Measurements from ENCODE around the gene ABCB1. TPM values are rescaled to one million over a fixed set of nuclear protein-coding genes. Genes with fewer than 3 reads are reported as not detected.
"Not testable (repeated sequence)": the region's sequence is repeated elsewhere in the genome, so short reads cannot be mapped to it uniquely, and the experiment has no call there.

The ABCB1 gene
- total and polyA plus RNA-seq, 2 experiments from 2014 or later, result 0.53 to 0.80 TPM

DNA sequence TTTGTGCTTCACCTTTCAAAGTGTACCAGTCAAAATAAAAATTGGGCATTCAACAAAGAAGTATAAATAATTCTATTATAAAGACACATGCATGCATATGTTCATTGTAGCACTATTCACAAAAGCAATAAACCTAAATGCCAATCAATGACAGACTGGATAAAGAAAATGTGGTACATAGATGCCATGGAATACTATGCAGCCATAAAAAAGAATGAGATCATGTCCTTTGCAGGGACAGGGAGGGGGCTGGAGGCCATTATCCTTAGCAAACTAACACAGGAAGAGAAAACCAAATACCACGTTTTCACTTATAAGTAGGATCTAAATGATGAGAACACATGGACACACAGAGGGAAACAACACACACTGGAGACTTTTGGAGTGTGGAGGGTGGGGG lies 28.2 kb downstream of the ABCB1 start:
- DNase-seq (ENCODE audit: low spot score); H3K36me3 ChIP-seq (ENCODE audit: insufficient read depth); H3K4me1 Mint-ChIP-seq; H3K27ac Mint-ChIP-seq; H3K4me1 ChIP-seq (ENCODE audit: insufficient read depth); H3K4me3 Mint-ChIP-seq; H3K4me3 ChIP-seq; H3K27me3 ChIP-seq (ENCODE audit: insufficient read depth); H3K27ac ChIP-seq (ENCODE audit: low read depth); H3K9me3 Mint-ChIP-seq; H3F3A ChIP-seq (replicated peaks; ENCODE audit: low read depth); H3K4me2 ChIP-seq; H2AFZ ChIP-seq; H3K27me3 Mint-ChIP-seq (ENCODE audit: insufficient read depth, low read depth, poor library complexity); H3K79me2 ChIP-seq (replicated peaks; ENCODE audit: insufficient read depth); H3K36me3 Mint-ChIP-seq (ENCODE audit: low read depth); H3K9me2 ChIP-seq (ENCODE audit: insufficient read depth); H4K20me1 ChIP-seq (replicated peaks; ENCODE audit: insufficient read depth); ATAC-seq: not testable (repeated sequence)

DNA sequence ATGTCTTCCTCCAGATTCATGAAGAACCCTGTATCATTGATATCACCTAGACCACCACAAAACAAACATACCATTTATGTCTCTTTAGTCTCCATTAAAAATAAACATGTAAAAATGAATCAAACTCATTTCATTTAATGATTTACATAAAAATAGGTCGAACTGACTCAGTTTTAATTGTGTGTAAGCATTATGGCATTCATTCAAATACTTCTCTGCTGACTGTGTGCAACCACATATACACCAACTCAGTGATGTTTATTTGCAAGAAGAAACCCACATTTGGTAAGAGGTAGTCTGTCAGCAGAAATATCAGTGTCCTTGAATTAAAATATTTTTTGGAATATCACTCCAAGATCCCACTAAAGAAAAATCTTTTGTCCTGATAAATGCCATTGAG lies 30.5 kb downstream of the ABCB1 start:
- no peak overlapping the region for H3K4me3 Mint-ChIP-seq
- ATAC-seq, result no peak
- no peaks in the 10 kb centered on the region for H3K9me3 Mint-ChIP-seq

DNA sequence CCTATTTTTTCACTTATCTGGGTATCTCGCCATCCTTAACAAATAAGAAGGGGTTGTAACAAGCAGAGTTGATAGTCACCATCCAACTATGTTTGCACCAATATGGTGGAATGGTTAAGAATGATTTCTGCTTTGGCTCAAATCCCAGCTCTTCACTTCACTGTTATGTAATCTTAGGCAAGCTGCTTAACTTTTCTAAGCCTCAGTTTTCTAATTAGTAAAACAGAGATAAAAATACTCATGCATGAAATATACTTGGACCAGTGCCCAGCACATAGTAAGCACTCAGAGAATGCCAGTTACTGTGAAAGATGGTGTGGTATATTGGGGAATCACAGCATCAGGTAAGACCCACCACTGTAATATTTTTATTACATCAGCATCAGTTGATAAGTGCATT lies 33.6 kb downstream of the ABCB1 start:
- no peaks in the 10 kb centered on the region for H3K27me3 Mint-ChIP-seq (ENCODE audit: insufficient read depth, low read depth, poor library complexity)
- H3K4me3 ChIP-seq, result no peak overlapping the region
- no peak overlapping the region for H2AFZ ChIP-seq
- H3K4me1 Mint-ChIP-seq, result peaks cover 4% of the 10 kb centered on the region; the same call in 2 of the 3 replicates
- H3K4me2 ChIP-seq, result no peak overlapping the region
- DNase-seq (ENCODE audit: low spot score) (no peak), ATAC-seq (no peak)
- 0 out of 2 replicates have a peak, but pooled peaks cover 6% of the 10 kb centered on the region for H3K4me1 ChIP-seq (ENCODE audit: insufficient read depth)
- no peak overlapping the region for H3K4me3 Mint-ChIP-seq
- no peaks in the 10 kb centered on the region for H3K79me2 ChIP-seq (replicated peaks; ENCODE audit: insufficient read depth)
- H3K36me3 ChIP-seq (ENCODE audit: insufficient read depth), result no peaks in the 10 kb centered on the region
- no peaks in the 10 kb centered on the region for H3K9me2 ChIP-seq (ENCODE audit: insufficient read depth)
- H3K27me3 ChIP-seq (ENCODE audit: insufficient read depth), result no peaks in the 10 kb centered on the region
- no peak overlapping the region for H3K27ac Mint-ChIP-seq
- no peaks in the 10 kb centered on the region for H4K20me1 ChIP-seq (replicated peaks; ENCODE audit: insufficient read depth)
- H3F3A ChIP-seq (replicated peaks; ENCODE audit: low read depth), result no peaks in the 10 kb centered on the region
- no peak overlapping the region for H3K27ac ChIP-seq (ENCODE audit: low read depth)
- H3K9me3 Mint-ChIP-seq, result no peaks in the 10 kb centered on the region; the same call in 1 of the 3 replicates
- H3K36me3 Mint-ChIP-seq (ENCODE audit: low read depth), result no peaks in the 10 kb centered on the region
- TF ChIP-seq, protein P1, sequence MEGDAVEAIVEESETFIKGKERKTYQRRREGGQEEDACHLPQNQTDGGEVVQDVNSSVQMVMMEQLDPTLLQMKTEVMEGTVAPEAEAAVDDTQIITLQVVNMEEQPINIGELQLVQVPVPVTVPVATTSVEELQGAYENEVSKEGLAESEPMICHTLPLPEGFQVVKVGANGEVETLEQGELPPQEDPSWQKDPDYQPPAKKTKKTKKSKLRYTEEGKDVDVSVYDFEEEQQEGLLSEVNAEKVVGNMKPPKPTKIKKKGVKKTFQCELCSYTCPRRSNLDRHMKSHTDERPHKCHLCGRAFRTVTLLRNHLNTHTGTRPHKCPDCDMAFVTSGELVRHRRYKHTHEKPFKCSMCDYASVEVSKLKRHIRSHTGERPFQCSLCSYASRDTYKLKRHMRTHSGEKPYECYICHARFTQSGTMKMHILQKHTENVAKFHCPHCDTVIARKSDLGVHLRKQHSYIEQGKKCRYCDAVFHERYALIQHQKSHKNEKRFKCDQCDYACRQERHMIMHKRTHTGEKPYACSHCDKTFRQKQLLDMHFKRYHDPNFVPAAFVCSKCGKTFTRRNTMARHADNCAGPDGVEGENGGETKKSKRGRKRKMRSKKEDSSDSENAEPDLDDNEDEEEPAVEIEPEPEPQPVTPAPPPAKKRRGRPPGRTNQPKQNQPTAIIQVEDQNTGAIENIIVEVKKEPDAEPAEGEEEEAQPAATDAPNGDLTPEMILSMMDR (conservative IDR thresholded peaks at IDR 0.05; ENCODE audit: low read depth in 2 of 2), result no peak
- TF ChIP-seq NANOG (IDR thresholded peaks at IDR 0.05; ENCODE audit: borderline replicate concordance) (no peak), EZH2 (IDR thresholded peaks at IDR 0.05; ENCODE audit: low read depth, unreplicated experiment) (no peak), POLR2AphosphoS5 (IDR thresholded peaks at IDR 0.05; ENCODE audit: low read depth) (no peak), ZNF331 (CRISPR knock-in tag; IDR thresholded peaks at IDR 0.05; ENCODE audit: low read depth) (no peak), JUNB (IDR thresholded peaks at IDR 0.05; ENCODE audit: unreplicated experiment) (no peak)
- TF ChIP-seq, protein P2, sequence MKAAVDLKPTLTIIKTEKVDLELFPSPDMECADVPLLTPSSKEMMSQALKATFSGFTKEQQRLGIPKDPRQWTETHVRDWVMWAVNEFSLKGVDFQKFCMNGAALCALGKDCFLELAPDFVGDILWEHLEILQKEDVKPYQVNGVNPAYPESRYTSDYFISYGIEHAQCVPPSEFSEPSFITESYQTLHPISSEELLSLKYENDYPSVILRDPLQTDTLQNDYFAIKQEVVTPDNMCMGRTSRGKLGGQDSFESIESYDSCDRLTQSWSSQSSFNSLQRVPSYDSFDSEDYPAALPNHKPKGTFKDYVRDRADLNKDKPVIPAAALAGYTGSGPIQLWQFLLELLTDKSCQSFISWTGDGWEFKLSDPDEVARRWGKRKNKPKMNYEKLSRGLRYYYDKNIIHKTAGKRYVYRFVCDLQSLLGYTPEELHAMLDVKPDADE (IDR thresholded peaks at IDR 0.05), result no peak

More for the DNA sequence above, 30.5 kb downstream of the ABCB1 start:
- DNase-seq (ENCODE audit: low spot score), result no peak
- Histone ChIP-seq H3K4me2 (no peak overlapping the region), H3K27me3 (ENCODE audit: insufficient read depth) (no peaks in the 10 kb centered on the region), H3K9me2 (ENCODE audit: insufficient read depth) (no peaks in the 10 kb centered on the region), H3K4me1 (ENCODE audit: insufficient read depth) (no peaks in the 10 kb centered on the region), H4K20me1 (replicated peaks; ENCODE audit: insufficient read depth) (no peaks in the 10 kb centered on the region), H3K27ac (ENCODE audit: low read depth) (no peak overlapping the region), H3K36me3 (ENCODE audit: insufficient read depth) (no peaks in the 10 kb centered on the region), H3K79me2 (replicated peaks; ENCODE audit: insufficient read depth) (no peaks in the 10 kb centered on the region), H3K4me3 (no peak overlapping the region), H3F3A (replicated peaks; ENCODE audit: low read depth) (no peaks in the 10 kb centered on the region), H2AFZ (no peak overlapping the region)
- no peaks in the 10 kb centered on the region for H3K36me3 Mint-ChIP-seq (ENCODE audit: low read depth)
- H3K27ac Mint-ChIP-seq, result no peak overlapping the region
- H3K27me3 Mint-ChIP-seq (ENCODE audit: insufficient read depth, low read depth, poor library complexity), result no peaks in the 10 kb centered on the region
- TF ChIP-seq NANOG (IDR thresholded peaks at IDR 0.05; ENCODE audit: borderline replicate concordance), result no peak
- TF ChIP-seq EZH2 (IDR thresholded peaks at IDR 0.05; ENCODE audit: low read depth, unreplicated experiment), result no peak
- no peak for TF ChIP-seq CREB1 (CRISPR knock-in tag; IDR thresholded peaks at IDR 0.05; ENCODE audit: low read depth)
- no peak for TF ChIP-seq POLR2AphosphoS5 (IDR thresholded peaks at IDR 0.05; ENCODE audit: low read depth)
- no peak for TF ChIP-seq STAT1 (IDR thresholded peaks at IDR 0.05; ENCODE audit: unreplicated experiment)
- TF ChIP-seq, protein P2 (IDR thresholded peaks at IDR 0.05), result no peak
- TF ChIP-seq, protein P1 (conservative IDR thresholded peaks at IDR 0.05; ENCODE audit: low read depth in 2 of 2), result no peak
- no peaks in the 10 kb centered on the region for H3K4me1 Mint-ChIP-seq

All from GM23338 (cell line).